Endothelial cell of umbilical vein (primary cell): ENCODE measurements around the gene CAND1. TPM values are rescaled to one million over a fixed set of nuclear protein-coding genes. Genes with fewer than 3 reads are reported as not detected.
"Not testable (repeated sequence)": the region's sequence is repeated elsewhere in the genome, so short reads cannot be mapped to it uniquely, and the experiment has no call there.

Experiments
- BruUV-seq: library from RNA; stranded (reverse); fragments of 400-500 nt; replicated peaks from 2 replicates; lab custom pipeline; 2021; lab: Mats Ljungman, UMichigan
- CTCF ChIA-PET: fragments of 300-600, 350-600 bp; sonication (Branson Sonifier 250); formaldehyde crosslinking; loops from one replicate; lab custom pipeline; 2021; ENCODE audit warnings: antibody characterized with exemption, inconsistent platforms; lab: Charles Lee
- POLR2A ChIA-PET: fragments of 300-600, 350-600 bp; sonication (Branson Sonifier 250); formaldehyde crosslinking; loops from one replicate; lab custom pipeline; 2021; ENCODE audit warnings: antibody characterized with exemption, inconsistent platforms; lab: Charles Lee
- DNase-seq: peaks from one replicate; pipeline ENCODE4 v3.0.0-alpha.2; 2011; ENCODE audit warnings: low read depth, low spot score
- FAIRE-seq: peaks from 2 replicates; lab custom pipeline; 2011; peaks lifted over from hg19 to GRCh38; lab: Jason Lieb, UNC
- H2AFZ ChIP-seq: 2 replicates; pipeline ENCODE4 v1.6.0; 2012; ENCODE audit warnings: low read depth, low read length, control low read depth, inconsistent platforms
- H3K27ac ChIP-seq: 2 replicates; pipeline ENCODE4 v1.5.1; 2011; ENCODE audit warnings: low read depth, mild to moderate bottlenecking, control low read depth, low read length, moderate library complexity; ENCODE audit not compliant: insufficient read depth
- H3K27me3 ChIP-seq, 2 experiments: 2 replicates each; pipeline versions ENCODE4 v1.6.0 to v1.6.1; 2011; ENCODE audit warnings: low read length in 2 of 2, mixed read lengths in 1 of 2; ENCODE audit not compliant: control insufficient read depth in 2 of 2, insufficient read depth in 2 of 2
- H3K36me3 ChIP-seq, 2 experiments: 2 replicates in 1 of 2; 3 replicates in 1 of 2; pipeline ENCODE4 v1.5.1; 2011; ENCODE audit warnings: low read length in 2 of 2, mild to moderate bottlenecking in 1 of 2, moderate library complexity in 1 of 2; ENCODE audit not compliant: control insufficient read depth in 2 of 2, insufficient read depth in 2 of 2; ENCODE audit errors: extremely low read depth in 1 of 2
- H3K4me1 ChIP-seq: 3 replicates; pipeline ENCODE4 v1.5.1; 2011; ENCODE audit warnings: mild to moderate bottlenecking, low read length; ENCODE audit not compliant: control insufficient read depth, insufficient read depth; ENCODE audit errors: extremely low read depth
- H3K4me2 ChIP-seq: 2 replicates; pipeline ENCODE4 v1.6.1; 2011; ENCODE audit warnings: low read length, control low read depth, mixed read lengths; ENCODE audit not compliant: insufficient read depth
- H3K4me3 ChIP-seq, 3 experiments: fragments of 200-600 bp in 1 of 3; sonication (generic), shearing (Covaris generic) in 1 of 3; replicated peaks in 1 of 3; 2 replicates each; pipeline ENCODE4 v1.5.1; 2011 to 2016; ENCODE audit warnings: control low read depth in 3 of 3, low read length in 3 of 3, mild to moderate bottlenecking in 2 of 3, inconsistent platforms in 1 of 3, low read depth in 1 of 3, moderate library complexity in 1 of 3; ENCODE audit not compliant: insufficient read depth in 1 of 3
- H3K79me2 ChIP-seq: 2 replicates; pipeline ENCODE4 v1.6.0; 2012; ENCODE audit warnings: low read length, inconsistent platforms; ENCODE audit not compliant: control insufficient read depth, insufficient read depth
- H3K9ac ChIP-seq: replicated peaks from 2 replicates; pipeline ENCODE3; 2011; ENCODE audit warnings: low read length, control low read depth; ENCODE audit not compliant: insufficient read depth; ENCODE audit errors: extremely low read depth
- H3K9me1 ChIP-seq: replicated peaks from 3 replicates; pipeline ENCODE4 v1.6.0; 2011; ENCODE audit warnings: mild to moderate bottlenecking, low read length; ENCODE audit not compliant: control insufficient read depth, insufficient read depth; ENCODE audit errors: extremely low read depth
- H3K9me3 ChIP-seq: replicated peaks from 2 replicates; pipeline ENCODE4 v1.5.1; 2012; ENCODE audit warnings: low read length, inconsistent platforms; ENCODE audit not compliant: control insufficient read depth, insufficient read depth
- H4K20me1 ChIP-seq: replicated peaks from 2 replicates; pipeline ENCODE3; 2011; ENCODE audit warnings: mild to moderate bottlenecking, low read length; ENCODE audit not compliant: control insufficient read depth, insufficient read depth; ENCODE audit errors: extremely low read depth
- FOS ChIP-seq: IDR thresholded peaks from 2 replicates; pipeline ENCODE4 v1.6.1; 2011; ENCODE audit warnings: mild to moderate bottlenecking, low read length, moderate library complexity, borderline replicate concordance; ENCODE audit not compliant: insufficient read depth
- GATA2 ChIP-seq: IDR thresholded peaks from 2 replicates; pipeline ENCODE4 v1.7.0; 2011; ENCODE audit warnings: low read depth, mild to moderate bottlenecking, moderate library complexity, mixed read lengths, low read length; ENCODE audit not compliant: insufficient read length, insufficient read depth
- POLR2AphosphoS5 ChIP-seq: IDR thresholded peaks from 2 replicates; pipeline ENCODE4 v1.6.1; 2012; ENCODE audit warnings: low read depth, mild to moderate bottlenecking, control low read depth, low read length, moderate library complexity; ENCODE audit not compliant: insufficient read depth
- dilution Hi-C: fragments of 300-500 bp; cut with MboI; formaldehyde crosslinking; loops from one replicate; pipeline ENCODE4 v1.15.0; 2019; ENCODE audit warnings: low sequenced_read_pairs; ENCODE audit not compliant: extremely low pct_ligation_motif_present
- intact Hi-C: fragments of 100-400 bp; cut with micrococcal nuclease; formaldehyde crosslinking; loops from one replicate; pipeline ENCODE4 v1.10.0; 2022
- polyA plus RNA-seq, 4 experiments: library from polyadenylated mRNA; depleted of rRNA in 3 of 4; stranded (reverse) in 3 of 4; unstranded in 1 of 4; fragments of >200 nt; gene quantifications; 2 replicates each; pipeline versions ENCODE4 v1.2.1 to v1.2.3, GENCODE V29; 2011 to 2012; ENCODE audit warnings: missing spikeins in 1 of 4
- total RNA-seq: library from RNA; stranded (reverse); gene quantifications from 2 replicates; pipeline ENCODE4 v1.2.3, GENCODE V29; 2021

The CAND1 gene
- total and polyA plus RNA-seq, 2 donors (not counting 3 experiments of a cell fraction or from before 2014, with no cell fraction given): 28.3 to 128 TPM

DNA sequence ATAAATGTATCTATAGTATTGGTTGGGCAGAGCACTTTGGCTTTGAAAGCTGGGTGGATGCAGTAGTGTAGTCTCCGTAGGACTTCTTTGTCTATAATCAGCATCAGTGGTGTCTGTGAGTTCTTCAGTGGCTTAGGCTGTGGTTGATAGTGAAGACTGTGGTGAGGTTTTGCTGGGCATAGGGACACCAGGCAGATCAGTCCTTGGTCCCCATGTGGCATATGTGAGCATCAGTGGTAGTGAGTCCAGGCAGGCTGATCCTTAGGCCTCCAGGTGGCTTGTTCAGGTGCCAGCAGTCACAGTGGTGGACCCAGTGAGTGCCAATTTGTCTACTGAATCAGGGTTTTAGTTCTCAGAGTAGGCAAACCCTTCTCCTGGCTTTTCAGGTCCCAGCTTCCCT, 70.4 kb downstream of the CAND1 start:
- Histone ChIP-seq H3K9me3 (no peaks in the 10 kb centered on the region), H3K79me2 (no peaks in the 10 kb centered on the region), H3K27me3 (no peaks in the 10 kb centered on the region), H3K4me2 (no peak overlapping the region), H3K9ac (no peak overlapping the region), H3K4me3 (no peak overlapping the region), H2AFZ (no peak overlapping the region), H3K36me3 (no peaks in the 10 kb centered on the region), H3K27ac (no peak overlapping the region), H4K20me1 (no peaks in the 10 kb centered on the region), H3K9me1 (no peaks in the 10 kb centered on the region), H3K4me1 (no peaks in the 10 kb centered on the region)
- ChIA-PET POLR2A (no interaction called here), CTCF (no interaction called here)
- intact Hi-C loops: no loop called here
- dilution Hi-C loops: no loop called here
- TF ChIP-seq FOS (no peak), POLR2AphosphoS5 (no peak), GATA2 (no peak)
- FAIRE-seq (no peak), DNase-seq (no peak)
- no TSS peak for BruUV-seq

- H3K9me1 ChIP-seq, H3K27me3 ChIP-seq, H4K20me1 ChIP-seq, POLR2A ChIA-PET, H3K79me2 ChIP-seq, H3K4me2 ChIP-seq, H3K9me3 ChIP-seq, CTCF ChIA-PET, FAIRE-seq, BruUV-seq, H3K9ac ChIP-seq, H3K4me3 ChIP-seq, intact Hi-C loops, H3K4me1 ChIP-seq, H3K27ac ChIP-seq, DNase-seq, H2AFZ ChIP-seq, dilution Hi-C loops, H3K36me3 ChIP-seq: not testable (repeated sequence)
Measured at GRCh38 chr12:67341086-67341485, 71.9 kb downstream of the CAND1 start.
